ENCODE data around the gene GDPD4.

DNA sequence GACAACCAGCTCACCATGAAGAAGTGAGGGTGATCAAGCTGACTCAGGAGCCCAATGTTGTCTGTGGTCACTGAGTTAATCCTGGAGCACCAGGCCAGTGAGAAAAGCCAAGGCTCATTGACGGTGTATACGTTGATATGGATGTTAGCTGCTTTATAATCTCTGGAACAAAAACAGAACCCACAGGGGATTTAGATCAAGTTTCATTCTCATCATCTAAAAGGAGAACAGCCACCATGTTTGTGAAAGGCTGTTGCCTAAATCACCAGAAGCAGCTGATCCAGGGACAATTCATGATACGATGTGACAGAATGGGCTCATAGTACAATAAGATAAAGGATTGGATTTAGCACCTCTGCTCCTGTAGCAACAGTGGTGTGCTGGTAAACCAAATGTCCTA, 68.5 kb downstream of the GDPD4 start:
- TF ChIP-seq, protein P1, sequence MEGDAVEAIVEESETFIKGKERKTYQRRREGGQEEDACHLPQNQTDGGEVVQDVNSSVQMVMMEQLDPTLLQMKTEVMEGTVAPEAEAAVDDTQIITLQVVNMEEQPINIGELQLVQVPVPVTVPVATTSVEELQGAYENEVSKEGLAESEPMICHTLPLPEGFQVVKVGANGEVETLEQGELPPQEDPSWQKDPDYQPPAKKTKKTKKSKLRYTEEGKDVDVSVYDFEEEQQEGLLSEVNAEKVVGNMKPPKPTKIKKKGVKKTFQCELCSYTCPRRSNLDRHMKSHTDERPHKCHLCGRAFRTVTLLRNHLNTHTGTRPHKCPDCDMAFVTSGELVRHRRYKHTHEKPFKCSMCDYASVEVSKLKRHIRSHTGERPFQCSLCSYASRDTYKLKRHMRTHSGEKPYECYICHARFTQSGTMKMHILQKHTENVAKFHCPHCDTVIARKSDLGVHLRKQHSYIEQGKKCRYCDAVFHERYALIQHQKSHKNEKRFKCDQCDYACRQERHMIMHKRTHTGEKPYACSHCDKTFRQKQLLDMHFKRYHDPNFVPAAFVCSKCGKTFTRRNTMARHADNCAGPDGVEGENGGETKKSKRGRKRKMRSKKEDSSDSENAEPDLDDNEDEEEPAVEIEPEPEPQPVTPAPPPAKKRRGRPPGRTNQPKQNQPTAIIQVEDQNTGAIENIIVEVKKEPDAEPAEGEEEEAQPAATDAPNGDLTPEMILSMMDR (conservative IDR thresholded peaks at IDR 0.05), result no peak
- no peak for TF ChIP-seq ZFX (IDR thresholded peaks at IDR 0.05)
